ENCODE results near the gene RBMS1.

- TF ChIP-seq CTCF (IDR thresholded peaks at IDR 0.05; ENCODE audit: insufficient read depth, low read depth, low read length) (no peak), EZH2 (IDR thresholded peaks at IDR 0.05; ENCODE audit: insufficient read depth, low read length) (no peak)
Measured at GRCh38 chr2:160379399-160379798, 114.2 kb downstream of the RBMS1 start.
